C4-2B (cell line): ENCODE measurements around the gene CUL2.

ENCODE experiments used
- H3K27ac ChIP-seq: fragments of 450-650 bp; 2 replicates; pipeline ENCODE4 v1.5.1; 2017
- CTCF ChIP-seq: fragments of 450-650 bp; conservative IDR thresholded peaks from 2 replicates; pipeline ENCODE4 v1.5.1; 2017; ENCODE audit warnings: mild to moderate bottlenecking
- ZFX ChIP-seq: fragments of 450-650 bp; IDR thresholded peaks from 2 replicates; pipeline ENCODE4 v1.6.1; 2017

The CUL2 gene

GRCh38 chr10:35019041-35020024 is 70.8 kb downstream of the CUL2 start:
- no peak overlapping the region for H3K27ac ChIP-seq
- no peak for TF ChIP-seq ZFX
- TF ChIP-seq CTCF: no peak

GRCh38 chr10:35017608-35018007 is 72.5 kb downstream of the CUL2 start:
- TF ChIP-seq CTCF (no peak), ZFX (no peak)
- no peak overlapping the region for H3K27ac ChIP-seq

- TF ChIP-seq CTCF (no peak), ZFX (no peak)
- H3K27ac ChIP-seq: no peak overlapping the region
These were observed 74.2 kb downstream of the CUL2 start for GRCh38 chr10:35015843-35016408.

- TF ChIP-seq ZFX (no peak), CTCF (no peak)
- no peak overlapping the region for H3K27ac ChIP-seq
These were observed 77.4 kb downstream of the CUL2 start for GRCh38 chr10:35012781-35013180.

GRCh38 chr10:35011771-35012191 is 78.4 kb downstream of the CUL2 start:
- TF ChIP-seq ZFX (no peak), CTCF (no peak)
- no peak overlapping the region for H3K27ac ChIP-seq

GRCh38 chr10:35007858-35008301 is 82.3 kb downstream of the CUL2 start:
- TF ChIP-seq ZFX (no peak), CTCF (no peak)
- H3K27ac ChIP-seq: no peak overlapping the region

- no peak overlapping the region for H3K27ac ChIP-seq
These were observed 83.3 kb downstream of the CUL2 start for GRCh38 chr10:35006836-35007235.

More at GRCh38 chr10:35006836-35007235, 83.3 kb downstream of the CUL2 start:
- TF ChIP-seq ZFX (no peak), CTCF (no peak)
